SK-N-SH (cell line): ENCODE data around the gene GAB2.

ENCODE experiments used
- CHD2 ChIP-seq: fragments of 150-350 bp; IDR thresholded peaks from 2 replicates; pipeline ENCODE4 v1.6.1; 2018; ENCODE audit warnings: low read length; ENCODE audit not compliant: partially characterized antibody
- EP300 ChIP-seq, 2 experiments: IDR thresholded peaks; 2 replicates each; pipeline versions ENCODE4 v1.4.0 to v1.6.1; 2012; ENCODE audit warnings: borderline replicate concordance in 1 of 2, low read depth in 1 of 2, low read length in 1 of 2
- EZH2phosphoT487 ChIP-seq: fragments of 200-600 bp; sonication (generic); IDR thresholded peaks from 2 replicates; pipeline ENCODE4 v1.6.1; 2017; ENCODE audit warnings: low read depth, mixed run types, mild to moderate bottlenecking, antibody characterized with exemption, moderate library complexity, borderline replicate concordance
- GABPA ChIP-seq: IDR thresholded peaks from 2 replicates; pipeline ENCODE4 v1.4.0; 2012; ENCODE audit warnings: low read depth, mild to moderate bottlenecking
- POLR2AphosphoS5 ChIP-seq: IDR thresholded peaks from 2 replicates; pipeline ENCODE4 v1.6.1; 2012; ENCODE audit warnings: low read depth, low read length
- RFX5 ChIP-seq: IDR thresholded peaks from 2 replicates; pipeline ENCODE4 v1.6.1; 2012; ENCODE audit warnings: mild to moderate bottlenecking, improper control_type of control experiment, low read length
- RXRA ChIP-seq: IDR thresholded peaks from 2 replicates; pipeline ENCODE4 v1.4.0; 2012; ENCODE audit warnings: low read depth, mild to moderate bottlenecking, borderline replicate concordance
- SIN3A ChIP-seq: IDR thresholded peaks from 2 replicates; pipeline ENCODE4 v1.6.1; 2012; ENCODE audit warnings: low read depth, mild to moderate bottlenecking, low read length, moderate library complexity, borderline replicate concordance
- SMC3 ChIP-seq: IDR thresholded peaks from 2 replicates; pipeline ENCODE4 v1.6.1; 2012; ENCODE audit warnings: low read depth, low read length, improper control_type of control experiment
- YY1 ChIP-seq: IDR thresholded peaks from 2 replicates; pipeline ENCODE4 v1.4.0; 2012; ENCODE audit warnings: low read depth, mild to moderate bottlenecking
- TF ChIP-seq, protein P1 (sequence below): fragments of 200-600 bp; sonication (generic); IDR thresholded peaks from 2 replicates; pipeline ENCODE4 v1.6.1; 2017; ENCODE audit warnings: antibody characterized with exemption, mild to moderate bottlenecking, moderate library complexity
- TF ChIP-seq, protein P2 (sequence below): IDR thresholded peaks from 2 replicates; pipeline ENCODE4 v1.4.0; 2012; ENCODE audit warnings: low read depth, borderline replicate concordance
- TF ChIP-seq, protein P3 (sequence below): IDR thresholded peaks from 2 replicates; pipeline ENCODE4 v1.4.0; 2012; ENCODE audit warnings: low read depth

DNA sequence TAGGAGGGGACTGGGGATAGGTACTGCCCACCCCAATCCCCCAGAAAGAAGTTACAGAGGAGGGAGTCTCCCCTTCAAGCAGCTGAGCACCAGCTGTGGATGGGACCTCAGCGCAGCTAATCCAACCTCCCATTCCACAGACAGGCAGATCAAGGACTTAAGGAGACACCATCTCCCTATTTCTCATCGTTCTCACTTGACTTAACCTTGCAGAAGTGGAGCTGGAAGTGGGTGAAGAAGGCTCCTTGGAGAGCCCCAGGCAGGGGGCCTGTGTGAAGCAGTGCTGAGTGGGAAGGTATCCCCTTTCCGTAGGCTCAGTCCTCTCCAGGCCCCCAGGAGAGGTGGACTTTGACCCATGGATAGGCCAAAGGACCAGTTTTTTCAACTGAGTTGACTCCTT lies 201.6 kb downstream of the GAB2 start:
- TF ChIP-seq SMC3 (no peak), CHD2 (no peak), RFX5 (no peak), POLR2AphosphoS5 (no peak), RXRA (no peak), GABPA (no peak), YY1 (no peak), EP300 (IDR thresholded peaks at IDR 0.05; ENCODE audit: borderline replicate concordance in 1 of 2, low read depth in 1 of 2, low read length in 1 of 2) (no peak), SIN3A (no peak), EZH2phosphoT487 (no peak)
- TF ChIP-seq, protein P1, sequence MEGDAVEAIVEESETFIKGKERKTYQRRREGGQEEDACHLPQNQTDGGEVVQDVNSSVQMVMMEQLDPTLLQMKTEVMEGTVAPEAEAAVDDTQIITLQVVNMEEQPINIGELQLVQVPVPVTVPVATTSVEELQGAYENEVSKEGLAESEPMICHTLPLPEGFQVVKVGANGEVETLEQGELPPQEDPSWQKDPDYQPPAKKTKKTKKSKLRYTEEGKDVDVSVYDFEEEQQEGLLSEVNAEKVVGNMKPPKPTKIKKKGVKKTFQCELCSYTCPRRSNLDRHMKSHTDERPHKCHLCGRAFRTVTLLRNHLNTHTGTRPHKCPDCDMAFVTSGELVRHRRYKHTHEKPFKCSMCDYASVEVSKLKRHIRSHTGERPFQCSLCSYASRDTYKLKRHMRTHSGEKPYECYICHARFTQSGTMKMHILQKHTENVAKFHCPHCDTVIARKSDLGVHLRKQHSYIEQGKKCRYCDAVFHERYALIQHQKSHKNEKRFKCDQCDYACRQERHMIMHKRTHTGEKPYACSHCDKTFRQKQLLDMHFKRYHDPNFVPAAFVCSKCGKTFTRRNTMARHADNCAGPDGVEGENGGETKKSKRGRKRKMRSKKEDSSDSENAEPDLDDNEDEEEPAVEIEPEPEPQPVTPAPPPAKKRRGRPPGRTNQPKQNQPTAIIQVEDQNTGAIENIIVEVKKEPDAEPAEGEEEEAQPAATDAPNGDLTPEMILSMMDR, result no peak
- TF ChIP-seq, protein P2, sequence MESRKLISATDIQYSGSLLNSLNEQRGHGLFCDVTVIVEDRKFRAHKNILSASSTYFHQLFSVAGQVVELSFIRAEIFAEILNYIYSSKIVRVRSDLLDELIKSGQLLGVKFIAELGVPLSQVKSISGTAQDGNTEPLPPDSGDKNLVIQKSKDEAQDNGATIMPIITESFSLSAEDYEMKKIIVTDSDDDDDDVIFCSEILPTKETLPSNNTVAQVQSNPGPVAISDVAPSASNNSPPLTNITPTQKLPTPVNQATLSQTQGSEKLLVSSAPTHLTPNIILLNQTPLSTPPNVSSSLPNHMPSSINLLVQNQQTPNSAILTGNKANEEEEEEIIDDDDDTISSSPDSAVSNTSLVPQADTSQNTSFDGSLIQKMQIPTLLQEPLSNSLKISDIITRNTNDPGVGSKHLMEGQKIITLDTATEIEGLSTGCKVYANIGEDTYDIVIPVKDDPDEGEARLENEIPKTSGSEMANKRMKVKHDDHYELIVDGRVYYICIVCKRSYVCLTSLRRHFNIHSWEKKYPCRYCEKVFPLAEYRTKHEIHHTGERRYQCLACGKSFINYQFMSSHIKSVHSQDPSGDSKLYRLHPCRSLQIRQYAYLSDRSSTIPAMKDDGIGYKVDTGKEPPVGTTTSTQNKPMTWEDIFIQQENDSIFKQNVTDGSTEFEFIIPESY, result no peak
- TF ChIP-seq, protein P3, sequence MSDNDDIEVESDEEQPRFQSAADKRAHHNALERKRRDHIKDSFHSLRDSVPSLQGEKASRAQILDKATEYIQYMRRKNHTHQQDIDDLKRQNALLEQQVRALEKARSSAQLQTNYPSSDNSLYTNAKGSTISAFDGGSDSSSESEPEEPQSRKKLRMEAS, result no peak
